Activated CD8-positive, alpha-beta T cell treated with anti-CD3 and anti-CD28 coated beads for 36 hours (primary cell): ENCODE results near the gene GRID1. TPM values are rescaled to one million over a fixed set of nuclear protein-coding genes. Genes with fewer than 3 reads are reported as not detected.

ENCODE experiments used
- ATAC-seq: fragments of 200-7000 bp; cut with Tn5 transposase; one replicate; pipeline ENCODE4 v1.10.0; 2021; ENCODE audit warnings: mild to moderate bottlenecking, moderate library complexity
- CTCF ChIA-PET: fragments of 350-600 bp; sonication (Branson Sonifier 250); formaldehyde crosslinking; loops from one replicate; lab custom pipeline; 2021; ENCODE audit warnings: antibody characterized with exemption; lab: Charles Lee
- POLR2A ChIA-PET: fragments of 350-600 bp; sonication (Branson Sonifier 250); formaldehyde crosslinking; loops from one replicate; lab custom pipeline; 2021; ENCODE audit warnings: antibody characterized with exemption; lab: Charles Lee
- DNase-seq: peaks from one replicate; pipeline ENCODE4 v3.0.0-alpha.2; 2020
- H3K27ac Mint-ChIP-seq: one replicate; pipeline ENCODE4 v1.8.0; 2021; ENCODE audit warnings: mild to moderate bottlenecking, mixed read lengths
- H3K27me3 Mint-ChIP-seq: one replicate; pipeline ENCODE4 v1.8.0; 2021; ENCODE audit warnings: mixed read lengths
- H3K36me3 Mint-ChIP-seq: one replicate; pipeline ENCODE4 v1.8.0; 2021; ENCODE audit warnings: low read depth, mixed read lengths
- H3K4me1 Mint-ChIP-seq: one replicate; pipeline ENCODE4 v1.8.0; 2021; ENCODE audit warnings: low read depth, mixed read lengths
- H3K4me3 Mint-ChIP-seq: one replicate; pipeline ENCODE4 v1.8.0; 2021; ENCODE audit warnings: mild to moderate bottlenecking, moderate library complexity, mixed read lengths
- H3K9me3 Mint-ChIP-seq: one replicate; pipeline ENCODE4 v1.8.0; 2021; ENCODE audit warnings: mixed read lengths
- intact Hi-C: fragments of 100-400 bp; cut with micrococcal nuclease; formaldehyde crosslinking; loops from one replicate; pipeline ENCODE4 v1.10.0; 2022
- total RNA-seq, 2 experiments: library from RNA; stranded (reverse); gene quantifications; one replicate each; pipeline ENCODE4 v1.2.3, GENCODE V29; 2021
- TF ChIP-seq, protein P1 (sequence below): fragments of 200-600 bp; IDR thresholded peaks from one replicate; pipeline ENCODE4 v1.8.0; 2022; ENCODE audit warnings: antibody characterized with exemption, mild to moderate bottlenecking

GRID1 gene
- total RNA-seq, 2 experiments from 2014 or later, result not detected

DNA sequence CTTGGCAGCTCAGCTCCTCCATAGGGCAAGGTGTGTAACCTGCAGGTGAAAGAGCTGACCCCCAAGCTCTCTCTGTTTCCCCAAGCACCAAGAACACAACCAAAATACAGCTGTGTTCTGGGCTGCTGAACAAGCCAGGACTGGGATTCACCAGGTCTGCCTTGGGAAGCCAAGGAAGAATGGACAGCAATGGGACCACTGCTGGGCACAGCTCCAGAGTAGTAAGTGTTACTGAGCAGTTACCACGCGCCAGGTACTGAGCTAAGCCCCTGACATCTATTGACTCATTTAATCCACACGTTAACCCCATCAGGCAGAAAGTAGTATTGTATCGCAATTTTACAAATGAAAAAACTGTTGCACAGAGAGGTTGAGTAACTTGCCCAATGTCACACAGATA lies 168.3 kb downstream of the GRID1 start:
- no peak overlapping the region for H3K4me3 Mint-ChIP-seq
- ChIA-PET POLR2A (no interaction called here), CTCF (interaction anchor here (0.6 kb wide), 1 partner anchor 108 kb away, joined by 4 read pairs; no protein-coding TSS in a partner anchor)
- DNase-seq, result no peak
- TF ChIP-seq, protein P1, sequence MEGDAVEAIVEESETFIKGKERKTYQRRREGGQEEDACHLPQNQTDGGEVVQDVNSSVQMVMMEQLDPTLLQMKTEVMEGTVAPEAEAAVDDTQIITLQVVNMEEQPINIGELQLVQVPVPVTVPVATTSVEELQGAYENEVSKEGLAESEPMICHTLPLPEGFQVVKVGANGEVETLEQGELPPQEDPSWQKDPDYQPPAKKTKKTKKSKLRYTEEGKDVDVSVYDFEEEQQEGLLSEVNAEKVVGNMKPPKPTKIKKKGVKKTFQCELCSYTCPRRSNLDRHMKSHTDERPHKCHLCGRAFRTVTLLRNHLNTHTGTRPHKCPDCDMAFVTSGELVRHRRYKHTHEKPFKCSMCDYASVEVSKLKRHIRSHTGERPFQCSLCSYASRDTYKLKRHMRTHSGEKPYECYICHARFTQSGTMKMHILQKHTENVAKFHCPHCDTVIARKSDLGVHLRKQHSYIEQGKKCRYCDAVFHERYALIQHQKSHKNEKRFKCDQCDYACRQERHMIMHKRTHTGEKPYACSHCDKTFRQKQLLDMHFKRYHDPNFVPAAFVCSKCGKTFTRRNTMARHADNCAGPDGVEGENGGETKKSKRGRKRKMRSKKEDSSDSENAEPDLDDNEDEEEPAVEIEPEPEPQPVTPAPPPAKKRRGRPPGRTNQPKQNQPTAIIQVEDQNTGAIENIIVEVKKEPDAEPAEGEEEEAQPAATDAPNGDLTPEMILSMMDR, result no peak
- no peak for ATAC-seq
- no peak overlapping the region for H3K27ac Mint-ChIP-seq
- no peaks in the 10 kb centered on the region for H3K9me3 Mint-ChIP-seq
- intact Hi-C loops, result no loop called here
- H3K36me3 Mint-ChIP-seq, result no peaks in the 10 kb centered on the region
- H3K4me1 Mint-ChIP-seq, result no peaks in the 10 kb centered on the region
- no peaks in the 10 kb centered on the region for H3K27me3 Mint-ChIP-seq

DNA sequence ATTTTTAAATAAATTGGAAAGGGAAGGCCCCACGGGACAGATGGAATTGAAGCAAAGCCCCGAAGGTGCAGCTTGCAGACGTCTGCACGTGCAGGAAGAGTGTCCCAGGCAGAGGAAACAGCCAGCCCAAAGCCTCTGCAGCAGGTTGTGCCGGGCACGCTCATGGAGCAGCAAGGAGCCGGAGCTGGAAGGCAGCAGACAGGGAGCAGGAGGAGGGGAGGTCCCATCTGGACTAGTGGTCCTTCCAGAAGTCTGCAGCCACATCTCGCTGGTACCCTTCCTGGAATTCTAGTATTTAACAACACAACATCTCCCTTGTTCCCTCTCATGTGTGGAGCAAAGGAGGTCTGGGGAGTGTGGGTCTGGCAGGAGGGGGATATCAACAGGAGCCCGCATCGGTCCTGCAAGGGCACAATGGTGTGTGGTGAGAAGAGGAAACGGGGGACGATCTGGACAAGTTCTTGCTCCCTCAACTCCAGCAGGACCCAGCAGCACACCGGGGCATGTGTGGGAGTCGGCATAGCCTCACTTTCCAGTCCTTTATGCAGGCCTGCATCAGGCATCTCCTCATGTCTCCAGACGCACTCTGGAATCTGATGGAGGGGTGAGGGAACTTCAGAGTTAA lies 169.3 kb downstream of the GRID1 start:
- POLR2A ChIA-PET, result no interaction called here
- Mint-ChIP-seq H3K4me1 (no peaks in the 10 kb centered on the region), H3K27ac (no peak overlapping the region), H3K9me3 (no peaks in the 10 kb centered on the region), H3K4me3 (no peak overlapping the region), H3K36me3 (no peaks in the 10 kb centered on the region), H3K27me3 (no peaks in the 10 kb centered on the region)
- ATAC-seq (no peak), DNase-seq (no peak)
- intact Hi-C loops, result no loop called here
- TF ChIP-seq, protein P1, result no peak
- CTCF ChIA-PET, result no interaction called here

DNA sequence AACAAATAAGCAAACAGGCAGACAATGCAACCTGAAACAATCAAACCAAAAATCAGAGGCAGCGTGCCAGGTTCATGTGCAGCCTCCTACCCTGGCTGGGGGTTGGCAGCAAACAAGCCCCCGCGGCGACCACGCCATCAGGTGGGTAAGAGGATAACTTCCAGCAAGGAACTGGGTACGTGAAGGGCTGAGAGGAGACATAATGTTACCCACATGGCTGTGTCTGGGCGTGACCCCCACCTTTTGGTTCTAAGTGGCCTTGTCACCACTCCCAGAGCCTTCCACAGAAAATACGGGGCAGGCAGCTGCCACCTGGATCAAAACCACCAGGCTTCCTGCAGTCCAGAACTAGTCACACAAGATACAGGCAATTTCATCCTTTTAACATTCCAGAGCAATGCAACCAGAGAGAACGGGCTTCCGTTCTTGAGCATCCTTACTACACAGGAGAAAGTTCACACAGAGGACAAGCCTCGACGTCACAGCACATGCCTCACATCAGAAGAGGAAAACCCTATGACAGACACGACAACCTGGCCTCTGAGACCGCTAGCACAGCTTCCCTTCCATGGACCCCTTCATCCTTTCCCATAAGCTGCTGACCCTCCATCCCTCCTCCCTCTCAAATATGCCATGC lies 171.0 kb downstream of the GRID1 start:
- ATAC-seq (no peak), DNase-seq (no peak)
- TF ChIP-seq, protein P1, result no peak
- H3K27me3 Mint-ChIP-seq, result no peaks in the 10 kb centered on the region
- intact Hi-C loops, result no loop called here
- H3K4me3 Mint-ChIP-seq, result no peak overlapping the region
- H3K9me3 Mint-ChIP-seq, result no peaks in the 10 kb centered on the region
- H3K27ac Mint-ChIP-seq, result no peak overlapping the region
- H3K36me3 Mint-ChIP-seq, result no peaks in the 10 kb centered on the region
- ChIA-PET CTCF (no interaction called here), POLR2A (no interaction called here)
- no peaks in the 10 kb centered on the region for H3K4me1 Mint-ChIP-seq

DNA sequence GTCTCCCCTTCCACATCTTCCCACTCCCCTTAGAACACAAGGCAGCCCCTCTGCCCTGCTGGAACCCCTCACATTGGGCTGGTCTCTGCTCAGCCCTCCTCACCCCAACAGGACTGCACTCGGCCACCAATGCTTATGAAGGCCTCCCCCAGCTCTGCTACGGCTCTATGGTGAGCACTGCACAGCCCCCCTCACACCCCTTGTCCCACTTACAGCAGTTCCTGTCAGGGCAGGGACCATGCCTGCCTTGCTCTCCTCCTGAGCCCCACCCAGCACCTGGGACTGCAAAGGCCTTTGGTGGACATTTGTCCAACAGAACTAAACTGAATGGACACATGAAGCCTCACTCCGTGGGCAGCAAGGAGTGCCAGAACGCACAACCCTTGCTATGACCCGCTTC lies 171.9 kb downstream of the GRID1 start:
- intact Hi-C loops, result no loop called here
- H3K4me3 Mint-ChIP-seq, result no peak overlapping the region

DNA sequence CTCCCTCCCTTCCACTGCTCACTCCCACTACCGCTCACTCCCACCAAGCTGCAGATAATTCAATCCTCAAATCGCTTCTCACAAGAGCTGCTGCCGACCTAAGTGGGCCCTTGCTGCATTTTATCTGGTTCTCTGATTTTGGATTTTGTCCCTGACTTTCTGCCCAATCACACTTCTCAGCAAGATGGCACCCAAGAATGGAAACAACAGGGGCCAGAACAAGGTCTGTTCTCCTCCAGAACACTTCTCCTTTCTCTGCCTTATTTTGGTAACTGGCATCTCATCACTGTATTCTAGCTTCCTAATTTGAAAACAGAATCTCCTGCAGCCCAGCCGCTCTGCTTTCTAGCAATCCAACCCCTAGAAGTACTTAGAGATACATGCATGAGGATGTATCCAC lies 172.8 kb downstream of the GRID1 start:
- no peaks in the 10 kb centered on the region for H3K36me3 Mint-ChIP-seq
- ChIA-PET POLR2A (no interaction called here), CTCF (no interaction called here)
- H3K9me3 Mint-ChIP-seq, result no peaks in the 10 kb centered on the region
- H3K27me3 Mint-ChIP-seq, result no peaks in the 10 kb centered on the region
- H3K27ac Mint-ChIP-seq, result no peak overlapping the region
- DNase-seq, result no peak
- intact Hi-C loops, result no loop called here
- no peak overlapping the region for H3K4me3 Mint-ChIP-seq
- no peak for ATAC-seq
- H3K4me1 Mint-ChIP-seq, result no peaks in the 10 kb centered on the region
- TF ChIP-seq, protein P1, result no peak

More for the DNA sequence above, 171.9 kb downstream of the GRID1 start:
- Mint-ChIP-seq H3K9me3 (no peaks in the 10 kb centered on the region), H3K27me3 (no peaks in the 10 kb centered on the region), H3K27ac (no peak overlapping the region), H3K4me1 (no peaks in the 10 kb centered on the region), H3K36me3 (no peaks in the 10 kb centered on the region)
- TF ChIP-seq, protein P1, result no peak
- DNase-seq, result no peak
- no peak for ATAC-seq
- ChIA-PET POLR2A (no interaction called here), CTCF (no interaction called here)
